CD4-positive, alpha-beta T cell treated with Interleukin-4 for 4 hours (primary cell): ENCODE measurements around the gene EWSR1.
"Not testable (repeated sequence)": the region's sequence is repeated elsewhere in the genome, so short reads cannot be mapped to it uniquely, and the experiment has no call there.

Source experiments
- DNase-seq: peaks from one replicate; pipeline ENCODE4 v3.0.0-alpha.2; 2020

The EWSR1 gene

GRCh38 chr22:29339381-29340235, 71.5 kb downstream of the EWSR1 start:
- DNase-seq: no peak

- no peak for DNase-seq
Measured at GRCh38 chr22:29340566-29340965, 72.5 kb downstream of the EWSR1 start.

GRCh38 chr22:29341056-29341848, 73.2 kb downstream of the EWSR1 start:
- no peak for DNase-seq

GRCh38 chr22:29341849-29342127, 73.7 kb downstream of the EWSR1 start:
- DNase-seq: no peak

- no peak for DNase-seq
Measured at GRCh38 chr22:29342177-29342576, 74.1 kb downstream of the EWSR1 start.

- no peak for DNase-seq
Measured at GRCh38 chr22:29342577-29343312, 74.7 kb downstream of the EWSR1 start.

- no peak for DNase-seq
Measured at GRCh38 chr22:29343313-29343805, 75.3 kb downstream of the EWSR1 start.

- no peak for DNase-seq
Measured at GRCh38 chr22:29344137-29344536, 76.1 kb downstream of the EWSR1 start.

- not testable (repeated sequence) for DNase-seq
Measured at GRCh38 chr22:29344889-29345288, 76.8 kb downstream of the EWSR1 start.

GRCh38 chr22:29345932-29346331, 77.9 kb downstream of the EWSR1 start:
- no peak for DNase-seq

GRCh38 chr22:29346659-29347058, 78.6 kb downstream of the EWSR1 start:
- no peak for DNase-seq

- DNase-seq: no peak
Measured at GRCh38 chr22:29348041-29348440, 80.0 kb downstream of the EWSR1 start.

GRCh38 chr22:29348956-29349355, 80.9 kb downstream of the EWSR1 start:
- no peak for DNase-seq
